Fibroblast of mammary gland (primary cell): ENCODE results near the gene USP17L13.
"Not testable (repeated sequence)": the region's sequence is repeated elsewhere in the genome, so short reads cannot be mapped to it uniquely, and the experiment has no call there.

Experiments used
- DNase-seq: peaks from one replicate; pipeline ENCODE4 v3.0.0-alpha.2; 2010; ENCODE audit warnings: low read depth
- H3K4me3 ChIP-seq: 2 replicates; pipeline ENCODE4 v1.5.1; 2011; ENCODE audit warnings: low read depth, mild to moderate bottlenecking, low read length, moderate library complexity; ENCODE audit not compliant: control insufficient read depth

Gene USP17L13

GRCh38 chr4:9224596-9224995 lies at the start of gene USP17L13:
USP17L13 (plus strand) TSS chr4:9224896; CDS start chr4:9224896, 0 bp downstream.
- not testable (repeated sequence) for DNase-seq, H3K4me3 ChIP-seq

GRCh38 chr4:9210357-9210756 lies 14.3 kb upstream of the USP17L13 start, which contains the start of gene USP17L10:
USP17L10 (plus strand) TSS chr4:9210657; CDS start chr4:9210657, 0 bp downstream.
- not testable (repeated sequence) for DNase-seq, H3K4me3 ChIP-seq

- H3K4me3 ChIP-seq, DNase-seq: not testable (repeated sequence)
Observed at GRCh38 chr4:9214701-9215100, 10.0 kb upstream of the USP17L13 start.

GRCh38 chr4:9215105-9215504 lies 9.6 kb upstream of the USP17L13 start, which contains the start of gene USP17L11:
USP17L11 (plus strand) TSS chr4:9215405; CDS start chr4:9215405, 0 bp downstream.
- not testable (repeated sequence) for H3K4me3 ChIP-seq, DNase-seq

- not testable (repeated sequence) for DNase-seq
Observed at GRCh38 chr4:9219852-9220251, 4.8 kb upstream of the USP17L13 start, which contains the start of gene USP17L12. USP17L12 (plus strand) TSS chr4:9220152; CDS start chr4:9220152, 0 bp downstream.

GRCh38 chr4:9230249-9230648 lies 5.6 kb downstream of the USP17L13 start:
- not testable (repeated sequence) for H3K4me3 ChIP-seq, DNase-seq

More at GRCh38 chr4:9219852-9220251, 4.8 kb upstream of the USP17L13 start, which contains the start of gene USP17L12:
- H3K4me3 ChIP-seq, result not testable (repeated sequence)

- not testable (repeated sequence) for DNase-seq, H3K4me3 ChIP-seq
Observed at GRCh38 chr4:9234085-9234484, 9.4 kb downstream of the USP17L13 start, which contains the start of gene USP17L15. USP17L15 (plus strand) TSS chr4:9234385; CDS start chr4:9234385, 0 bp downstream.

- not testable (repeated sequence) for DNase-seq, H3K4me3 ChIP-seq
Observed at GRCh38 chr4:9238461-9238860, 13.8 kb downstream of the USP17L13 start.

GRCh38 chr4:9243579-9243978 lies 18.9 kb downstream of the USP17L13 start, which contains the start of gene USP17L17:
USP17L17 (plus strand) TSS chr4:9243879; CDS start chr4:9243879, 0 bp downstream.
- DNase-seq, H3K4me3 ChIP-seq: not testable (repeated sequence)

GRCh38 chr4:9247953-9248680 lies 23.4 kb downstream of the USP17L13 start, which contains the start of gene USP17L18:
USP17L18 (plus strand) TSS chr4:9248630; CDS start chr4:9248630, 0 bp downstream.
- not testable (repeated sequence) for DNase-seq

GRCh38 chr4:9253078-9253477 lies 28.4 kb downstream of the USP17L13 start, which contains the start of gene USP17L19:
USP17L19 (plus strand) TSS chr4:9253378; CDS start chr4:9253378, 0 bp downstream.
- H3K4me3 ChIP-seq, DNase-seq: not testable (repeated sequence)

More at GRCh38 chr4:9247953-9248680, 23.4 kb downstream of the USP17L13 start, which contains the start of gene USP17L18:
- not testable (repeated sequence) for H3K4me3 ChIP-seq

GRCh38 chr4:9257824-9258223 lies 33.1 kb downstream of the USP17L13 start, which contains the start of gene USP17L20:
USP17L20 (plus strand) TSS chr4:9258124; CDS start chr4:9258124, 0 bp downstream.
- not testable (repeated sequence) for DNase-seq

GRCh38 chr4:9262572-9262971 lies 37.9 kb downstream of the USP17L13 start, which contains the start of gene USP17L21:
USP17L21 (plus strand) TSS chr4:9262872; CDS start chr4:9262872, 0 bp downstream.
- not testable (repeated sequence) for H3K4me3 ChIP-seq, DNase-seq

More at GRCh38 chr4:9257824-9258223, 33.1 kb downstream of the USP17L13 start, which contains the start of gene USP17L20:
- not testable (repeated sequence) for H3K4me3 ChIP-seq

GRCh38 chr4:9267319-9267718 lies 42.6 kb downstream of the USP17L13 start, which contains the start of gene USP17L22:
USP17L22 (plus strand) TSS chr4:9267619; CDS start chr4:9267619, 0 bp downstream.
- not testable (repeated sequence) for H3K4me3 ChIP-seq, DNase-seq

- DNase-seq, result not testable (repeated sequence)
Observed at GRCh38 chr4:9271719-9272118, 47.0 kb downstream of the USP17L13 start.

More at GRCh38 chr4:9271719-9272118, 47.0 kb downstream of the USP17L13 start:
- H3K4me3 ChIP-seq, result not testable (repeated sequence)
